Breast epithelium (tissue), 4 donors: ENCODE results near the gene SMIM27. TPM values are rescaled to one million over a fixed set of nuclear protein-coding genes. Genes with fewer than 3 reads are reported as not detected.

Experiments used
- DNase-seq, 2 donors: peaks; one replicate each; pipeline ENCODE4 v3.0.0-alpha.2; 2019; ENCODE audit warnings: low spot score in 2 of 2
- H3K27ac ChIP-seq, 2 donors: fragments of 200-600 bp; sonication (generic) in 1 of 2; one replicate each; pipeline ENCODE4 v1.5.1; 2016 to 2019; ENCODE audit warnings: mild to moderate bottlenecking in 1 of 2
- H3K27me3 ChIP-seq, 2 donors: fragments of 200-600 bp; sonication (generic) in 1 of 2; one replicate each; pipeline versions ENCODE4 v1.5.1 to v1.6.0; 2017 to 2019; ENCODE audit warnings: control low read depth in 1 of 2, mild to moderate bottlenecking in 1 of 2
- H3K36me3 ChIP-seq: fragments of 200-600 bp; one replicate; pipeline ENCODE4 v1.5.1; 2019
- H3K4me1 ChIP-seq, 2 donors: fragments of 200-600 bp; sonication (generic); one replicate each; pipeline ENCODE4 v1.5.1; 2016 to 2019; ENCODE audit warnings: control low read depth in 1 of 2
- H3K4me3 ChIP-seq, 3 donors: fragments of 200-600 bp; sonication (generic); 1 replicate in 2 of 3; 2 replicates in 1 of 3; pipeline ENCODE4 v1.5.1; 2016 to 2019; ENCODE audit warnings: mild to moderate bottlenecking in 3 of 3, moderate library complexity in 2 of 3
- H3K9me3 ChIP-seq, 2 donors: fragments of 200-600 bp; sonication (generic) in 1 of 2; one replicate each; pipeline ENCODE4 v1.5.1; 2016 to 2019; ENCODE audit warnings: control low read depth in 1 of 2
- POLR2A ChIP-seq: fragments of 450-650 bp; IDR thresholded peaks from one replicate; pipeline ENCODE4 v1.6.1; 2016; ENCODE audit warnings: antibody characterized with exemption, mild to moderate bottlenecking, moderate library complexity
- POLR2AphosphoS5 ChIP-seq, 3 donors: sonication (generic); formaldehyde crosslinking; IDR thresholded peaks; one replicate each; pipeline ENCODE4 v1.6.1; 2017; ENCODE audit warnings: antibody characterized with exemption in 3 of 3
- intact Hi-C: fragments of 100-400 bp; cut with DNase I; formaldehyde crosslinking; loops from one replicate; pipeline ENCODE4 v1.15.1; 2023; ENCODE audit warnings: low total_unique reads
- total RNA-seq, 3 donors: library from RNA; depleted of rRNA; stranded (reverse); fragments of >200 nt; gene quantifications; one replicate each; pipeline ENCODE4 v1.1.0, GENCODE V29; 2016
- TF ChIP-seq, protein P1 (sequence below), 3 donors: fragments of 450-650 bp; IDR thresholded peaks; one replicate each; pipeline ENCODE4 v1.5.1; 2016 to 2017; ENCODE audit warnings: antibody characterized with exemption in 3 of 3, mild to moderate bottlenecking in 3 of 3, moderate library complexity in 3 of 3

SMIM27 gene
- total RNA-seq, 3 donors from 2014 or later: 5.6 to 8.6 (median 5.6) TPM

DNA sequence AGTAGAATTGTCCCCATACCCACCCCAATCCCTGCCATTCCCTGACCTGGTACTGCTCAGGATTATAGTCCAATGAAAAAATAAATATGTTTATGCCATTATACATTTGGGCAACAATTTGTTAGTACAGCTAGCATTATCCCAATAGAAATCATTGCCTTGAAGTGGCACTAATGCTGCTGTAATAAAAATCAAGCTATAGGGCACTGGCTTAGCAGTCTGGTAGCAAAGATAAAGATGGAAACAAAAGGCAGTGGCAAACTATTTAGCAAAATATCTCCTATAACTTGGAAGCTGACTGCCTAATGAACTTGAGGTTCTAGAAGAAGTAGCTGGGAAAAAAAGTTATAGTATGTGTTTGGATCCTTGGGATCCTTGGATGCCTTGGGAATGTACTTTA is 2.5 kb downstream of the SMIM27 start:
- intact Hi-C loops: loop anchor here (10.0 kb wide), 1 partner anchor 170 kb away; the partner anchor contains the start of gene ACO1

DNA sequence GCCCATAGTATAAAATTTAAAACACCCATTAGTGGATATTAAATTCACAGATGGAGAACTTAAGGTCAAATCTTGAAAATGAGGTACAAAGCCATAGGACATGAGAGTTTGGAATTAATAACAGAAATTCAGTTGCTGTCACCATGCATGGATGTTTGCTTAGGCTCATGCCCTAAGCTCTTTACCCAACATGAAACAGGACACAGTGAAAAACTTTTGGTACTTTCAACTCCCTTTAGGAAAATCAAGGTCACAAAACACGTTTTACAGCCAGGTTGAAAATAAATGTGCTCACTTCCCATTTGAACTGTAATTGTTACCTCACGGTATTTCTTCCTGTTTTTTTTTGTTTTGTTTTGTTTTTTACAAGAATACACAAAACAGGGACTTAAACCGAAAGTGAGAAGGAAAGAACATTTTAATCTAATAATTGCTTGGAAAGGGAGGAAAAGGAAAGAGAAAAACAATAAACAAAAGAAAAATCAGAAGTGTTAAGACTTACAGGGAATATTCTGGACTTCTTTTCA is 6.3 kb downstream of the SMIM27 start:
- no peak overlapping the region for H3K27ac ChIP-seq
- no peak for DNase-seq
- TF ChIP-seq, protein P1, sequence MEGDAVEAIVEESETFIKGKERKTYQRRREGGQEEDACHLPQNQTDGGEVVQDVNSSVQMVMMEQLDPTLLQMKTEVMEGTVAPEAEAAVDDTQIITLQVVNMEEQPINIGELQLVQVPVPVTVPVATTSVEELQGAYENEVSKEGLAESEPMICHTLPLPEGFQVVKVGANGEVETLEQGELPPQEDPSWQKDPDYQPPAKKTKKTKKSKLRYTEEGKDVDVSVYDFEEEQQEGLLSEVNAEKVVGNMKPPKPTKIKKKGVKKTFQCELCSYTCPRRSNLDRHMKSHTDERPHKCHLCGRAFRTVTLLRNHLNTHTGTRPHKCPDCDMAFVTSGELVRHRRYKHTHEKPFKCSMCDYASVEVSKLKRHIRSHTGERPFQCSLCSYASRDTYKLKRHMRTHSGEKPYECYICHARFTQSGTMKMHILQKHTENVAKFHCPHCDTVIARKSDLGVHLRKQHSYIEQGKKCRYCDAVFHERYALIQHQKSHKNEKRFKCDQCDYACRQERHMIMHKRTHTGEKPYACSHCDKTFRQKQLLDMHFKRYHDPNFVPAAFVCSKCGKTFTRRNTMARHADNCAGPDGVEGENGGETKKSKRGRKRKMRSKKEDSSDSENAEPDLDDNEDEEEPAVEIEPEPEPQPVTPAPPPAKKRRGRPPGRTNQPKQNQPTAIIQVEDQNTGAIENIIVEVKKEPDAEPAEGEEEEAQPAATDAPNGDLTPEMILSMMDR (IDR thresholded peaks at IDR 0.05): no peak
- TF ChIP-seq POLR2A (no peak), POLR2AphosphoS5 (IDR thresholded peaks at IDR 0.05) (no peak)
- intact Hi-C loops: loop anchor here (10.0 kb wide), 1 partner anchor 174 kb away; the partner anchor contains the start of gene ACO1
- no peak overlapping the region for H3K4me3 ChIP-seq
- no peaks in the 10 kb centered on the region for H3K27me3 ChIP-seq
- H3K9me3 ChIP-seq: no peaks in the 10 kb centered on the region
- H3K36me3 ChIP-seq: no peaks in the 10 kb centered on the region
- no peaks in the 10 kb centered on the region for H3K4me1 ChIP-seq

More for the DNA sequence above, 2.5 kb downstream of the SMIM27 start:
- DNase-seq: no peak
- H3K27ac ChIP-seq: no peak overlapping the region
- peaks cover 0 to 7% of the 10 kb centered on the region in 2 donors for H3K4me1 ChIP-seq
- H3K36me3 ChIP-seq: no peaks in the 10 kb centered on the region
- no peak overlapping the region for H3K4me3 ChIP-seq
- no peaks in the 10 kb centered on the region for H3K9me3 ChIP-seq
- H3K27me3 ChIP-seq: no peaks in the 10 kb centered on the region
- TF ChIP-seq POLR2AphosphoS5 (IDR thresholded peaks at IDR 0.05) (no peak), POLR2A (no peak)
- TF ChIP-seq, protein P1 (IDR thresholded peaks at IDR 0.05): no peak

DNA sequence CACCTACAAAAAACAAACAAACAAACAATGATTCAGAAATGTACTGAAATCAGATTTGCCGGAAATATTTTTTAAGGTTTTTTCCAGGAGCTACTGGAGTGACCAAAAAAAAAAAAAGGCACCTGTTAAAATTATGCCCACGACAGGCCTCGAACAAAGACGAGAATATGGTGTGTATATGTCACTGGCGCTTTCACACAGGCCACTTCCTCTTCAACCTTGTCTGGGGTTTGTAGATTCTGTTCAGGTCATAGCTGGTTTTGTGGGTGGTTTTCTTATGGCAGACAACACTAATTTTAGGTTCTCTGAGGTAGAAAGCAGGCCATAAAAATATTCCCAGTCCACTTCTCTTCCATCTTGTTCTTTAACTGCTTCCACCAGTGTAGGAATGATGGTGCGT is 13.8 kb downstream of the SMIM27 start:
- intact Hi-C loops: no loop called here
- Histone ChIP-seq H3K27me3 (no peaks in the 10 kb centered on the region), H3K4me3 (no peak overlapping the region), H3K9me3 (no peaks in the 10 kb centered on the region), H3K27ac (no peak overlapping the region), H3K4me1 (peaks cover 0 to 2% of the 10 kb centered on the region in 2 donors), H3K36me3 (no peaks in the 10 kb centered on the region)
- no peak for DNase-seq
- TF ChIP-seq POLR2A: no peak
- TF ChIP-seq, protein P1 (IDR thresholded peaks at IDR 0.05): no peak
- TF ChIP-seq POLR2AphosphoS5 (IDR thresholded peaks at IDR 0.05): no peak

DNA sequence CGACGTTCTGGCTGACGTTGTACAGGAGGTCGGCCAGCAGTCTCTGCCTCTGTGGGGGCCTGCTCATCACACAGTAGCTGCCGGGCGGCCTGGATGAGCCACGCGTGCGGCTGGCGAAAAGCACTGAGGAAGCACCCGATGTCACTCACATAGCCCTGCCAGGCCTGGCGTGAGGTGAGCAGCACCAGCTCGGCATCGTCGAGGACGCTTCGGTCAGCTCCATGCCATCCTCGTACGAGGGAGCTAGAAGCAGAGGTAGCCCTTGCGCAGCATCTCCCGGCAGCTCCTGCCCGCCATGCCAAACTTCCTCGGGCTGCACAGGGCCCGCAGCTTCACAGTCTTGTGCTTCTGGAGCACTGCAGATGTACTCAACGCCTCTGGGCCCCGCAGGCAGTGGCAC is 14.6 kb downstream of the SMIM27 start:
- H3K27me3 ChIP-seq: no peaks in the 10 kb centered on the region
- H3K9me3 ChIP-seq: no peaks in the 10 kb centered on the region
- TF ChIP-seq POLR2A (no peak), POLR2AphosphoS5 (IDR thresholded peaks at IDR 0.05) (no peak)
- TF ChIP-seq, protein P1 (IDR thresholded peaks at IDR 0.05): no peak
- H3K27ac ChIP-seq: no peak overlapping the region
- intact Hi-C loops: no loop called here
- no peak overlapping the region for H3K4me3 ChIP-seq
- no peak for DNase-seq
- no peaks in the 10 kb centered on the region for H3K36me3 ChIP-seq
- peaks cover 0 to 9% of the 10 kb centered on the region in 2 donors for H3K4me1 ChIP-seq

DNA sequence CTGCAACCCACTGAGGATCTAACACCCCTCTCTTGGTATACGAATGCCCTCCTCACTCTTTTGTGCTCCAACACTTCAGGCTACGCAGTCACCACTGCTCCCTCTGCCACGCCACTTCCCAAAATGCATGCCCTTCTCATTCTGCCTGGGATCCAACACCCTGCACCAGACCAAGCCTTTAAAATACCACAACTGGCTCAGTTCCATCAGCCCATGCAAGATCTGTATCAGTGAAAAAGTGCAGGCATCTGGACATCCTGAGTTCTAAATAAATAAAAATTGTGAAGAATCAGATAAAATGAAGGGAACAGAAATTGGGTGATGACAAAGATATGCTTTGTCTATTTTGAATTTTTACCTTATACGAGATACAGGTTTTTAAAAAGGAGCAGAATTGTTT is 18.1 kb downstream of the SMIM27 start:
- TF ChIP-seq POLR2A: no peak
- no peaks in the 10 kb centered on the region for H3K9me3 ChIP-seq
- H3K4me1 ChIP-seq: peaks cover 0 to 9% of the 10 kb centered on the region in 2 donors
- H3K27ac ChIP-seq: no peak overlapping the region
- no peaks in the 10 kb centered on the region for H3K27me3 ChIP-seq
- no peak for DNase-seq
- no peak overlapping the region for H3K4me3 ChIP-seq
- H3K36me3 ChIP-seq: no peaks in the 10 kb centered on the region
- intact Hi-C loops: no loop called here
